ENCODE data around the gene KRTAP19-5. TPM values are rescaled to one million over a fixed set of nuclear protein-coding genes. Genes with fewer than 3 reads are reported as not detected.

Gene KRTAP19-5
- total RNA-seq, 1 donor from 2014 or later = not detected

Other genes with a start within 250 kb of the KRTAP19-5 start
- gene KRTAP24-1, start 219.2 kb downstream of the KRTAP19-5 start, total RNA-seq (ENCODE audit: unreplicated experiment) = not detected
- not detected for gene KRTAP25-1, start 212.6 kb downstream of the KRTAP19-5 start, total RNA-seq (ENCODE audit: unreplicated experiment)
- gene KRTAP26-1, start 181.8 kb downstream of the KRTAP19-5 start, total RNA-seq (ENCODE audit: unreplicated experiment) = not detected
- not detected for gene KRTAP27-1, start 164.4 kb downstream of the KRTAP19-5 start, total RNA-seq (ENCODE audit: unreplicated experiment)
- gene KRTAP23-1, start 153.5 kb downstream of the KRTAP19-5 start, total RNA-seq (ENCODE audit: unreplicated experiment) = not detected
- not detected for gene KRTAP13-2, start 129.9 kb downstream of the KRTAP19-5 start, total RNA-seq (ENCODE audit: unreplicated experiment)
- not detected for gene KRTAP13-1, start 106.1 kb downstream of the KRTAP19-5 start, total RNA-seq (ENCODE audit: unreplicated experiment)
- gene KRTAP13-3, start 76.2 kb downstream of the KRTAP19-5 start, total RNA-seq (ENCODE audit: unreplicated experiment) = not detected
- not detected for gene KRTAP13-4, start 71.9 kb downstream of the KRTAP19-5 start, total RNA-seq (ENCODE audit: unreplicated experiment)
- not detected for gene KRTAP15-1, start 61.9 kb downstream of the KRTAP19-5 start, total RNA-seq (ENCODE audit: unreplicated experiment)
- gene KRTAP19-1, start 21.8 kb downstream of the KRTAP19-5 start, total RNA-seq (ENCODE audit: unreplicated experiment) = not detected
- not detected for gene KRTAP19-2, start 14.7 kb downstream of the KRTAP19-5 start, total RNA-seq (ENCODE audit: unreplicated experiment)
- gene KRTAP19-3, start 10.1 kb downstream of the KRTAP19-5 start, total RNA-seq (ENCODE audit: unreplicated experiment) = not detected
- gene KRTAP19-4, start 5.0 kb downstream of the KRTAP19-5 start, total RNA-seq (ENCODE audit: unreplicated experiment) = not detected
- not detected for gene KRTAP19-6, start 39.7 kb upstream of the KRTAP19-5 start, total RNA-seq (ENCODE audit: unreplicated experiment)
- not detected for gene KRTAP19-7, start 59.2 kb upstream of the KRTAP19-5 start, total RNA-seq (ENCODE audit: unreplicated experiment)
- not detected for gene KRTAP22-2, start 88.3 kb upstream of the KRTAP19-5 start, total RNA-seq (ENCODE audit: unreplicated experiment)
- gene KRTAP6-3, start 90.3 kb upstream of the KRTAP19-5 start, total RNA-seq (ENCODE audit: unreplicated experiment) = not detected
- gene KRTAP6-2, start 96.8 kb upstream of the KRTAP19-5 start, total RNA-seq (ENCODE audit: unreplicated experiment) = not detected
- not detected for gene KRTAP22-1, start 98.9 kb upstream of the KRTAP19-5 start, total RNA-seq (ENCODE audit: unreplicated experiment)
- gene KRTAP6-1, start 111.8 kb upstream of the KRTAP19-5 start, total RNA-seq (ENCODE audit: unreplicated experiment) = not detected
- not detected for gene KRTAP20-1, start 114.3 kb upstream of the KRTAP19-5 start, total RNA-seq (ENCODE audit: unreplicated experiment)
- gene KRTAP20-4, start 118.5 kb upstream of the KRTAP19-5 start, total RNA-seq (ENCODE audit: unreplicated experiment) = not detected
- not detected for gene KRTAP20-2, start 133.1 kb upstream of the KRTAP19-5 start, total RNA-seq (ENCODE audit: unreplicated experiment)
- gene KRTAP20-3, start 140.7 kb upstream of the KRTAP19-5 start, total RNA-seq (ENCODE audit: unreplicated experiment) = not detected
- gene KRTAP21-3, start 216.6 kb upstream of the KRTAP19-5 start, total RNA-seq (ENCODE audit: unreplicated experiment) = not detected
- gene KRTAP21-2, start 245.1 kb upstream of the KRTAP19-5 start, total RNA-seq (ENCODE audit: unreplicated experiment) = not detected